NCI-H524 (cell line): ENCODE results near the gene IFT88.

ENCODE experiments used
- DNase-seq, 2 experiments: peaks; one replicate each; lab custom pipeline; 2025; lab: John Stamatoyannopoulos, UW

The IFT88 gene

DNA sequence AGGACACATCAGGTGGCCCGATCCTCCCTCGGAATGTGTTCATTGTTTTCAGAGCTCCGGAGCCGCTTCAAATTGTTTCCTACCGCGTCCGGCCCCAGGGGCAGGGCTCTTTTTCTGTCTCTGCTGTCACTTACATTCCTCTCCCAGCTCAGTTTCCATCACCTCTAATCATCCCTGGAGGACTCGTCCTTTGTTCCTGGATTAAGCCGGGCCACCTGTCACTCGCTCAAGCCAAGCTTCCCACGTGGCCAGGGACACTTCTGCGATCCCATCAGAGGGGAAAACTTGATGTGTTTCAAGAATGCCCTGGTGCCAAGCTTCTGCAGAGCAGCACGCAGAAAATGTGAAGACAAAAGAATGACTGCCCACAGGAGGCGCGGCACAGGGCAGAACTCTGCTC is 150.0 kb downstream of the IFT88 start:
- peak; percentile 98 to 99 for DNase-seq

DNA sequence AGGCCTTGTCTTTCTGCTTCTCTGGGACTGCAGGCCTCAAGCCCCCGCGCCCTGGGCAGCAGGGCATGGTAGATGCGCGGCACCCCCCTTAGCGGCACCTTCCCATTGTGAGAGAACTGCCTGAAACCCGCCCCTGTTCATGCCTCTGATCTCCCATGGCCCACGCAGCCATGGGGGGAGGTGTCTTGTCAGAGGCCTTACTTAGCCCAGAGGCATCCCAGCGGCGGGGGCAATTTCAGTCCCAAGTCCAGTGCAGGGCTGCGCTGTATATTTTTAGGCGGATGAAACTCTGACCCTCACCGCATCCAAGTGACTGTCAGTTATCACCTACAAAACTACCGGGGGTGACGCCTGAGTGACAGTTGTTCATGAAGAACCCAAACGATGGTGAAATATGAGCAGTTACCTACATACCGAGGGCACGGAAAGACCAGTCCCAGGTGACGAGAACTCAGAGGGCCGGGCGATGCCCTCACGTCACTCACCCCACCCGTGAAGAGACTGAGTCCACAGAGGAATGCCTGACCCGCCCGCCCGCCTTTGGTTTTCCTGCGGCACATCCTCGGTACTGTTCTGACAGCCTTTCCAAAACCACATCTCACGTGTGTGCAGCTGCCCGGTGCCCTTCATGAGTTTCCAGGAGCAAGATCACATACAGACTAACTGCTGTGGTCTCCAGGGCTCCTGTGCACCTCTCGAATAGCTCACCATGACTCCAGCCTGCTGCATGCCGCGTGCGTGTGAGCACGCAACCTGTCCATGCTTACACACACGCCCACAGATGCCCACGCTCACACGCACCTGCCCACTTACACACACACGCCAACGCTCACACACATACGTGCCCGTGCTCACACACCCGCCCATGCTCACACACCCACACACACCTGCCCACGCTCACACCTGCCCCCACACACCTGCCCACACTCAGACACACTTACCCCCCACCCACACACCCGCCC is 150.9 kb downstream of the IFT88 start:
- DNase-seq = peak in 1 of 2 experiments; percentile 55

DNA sequence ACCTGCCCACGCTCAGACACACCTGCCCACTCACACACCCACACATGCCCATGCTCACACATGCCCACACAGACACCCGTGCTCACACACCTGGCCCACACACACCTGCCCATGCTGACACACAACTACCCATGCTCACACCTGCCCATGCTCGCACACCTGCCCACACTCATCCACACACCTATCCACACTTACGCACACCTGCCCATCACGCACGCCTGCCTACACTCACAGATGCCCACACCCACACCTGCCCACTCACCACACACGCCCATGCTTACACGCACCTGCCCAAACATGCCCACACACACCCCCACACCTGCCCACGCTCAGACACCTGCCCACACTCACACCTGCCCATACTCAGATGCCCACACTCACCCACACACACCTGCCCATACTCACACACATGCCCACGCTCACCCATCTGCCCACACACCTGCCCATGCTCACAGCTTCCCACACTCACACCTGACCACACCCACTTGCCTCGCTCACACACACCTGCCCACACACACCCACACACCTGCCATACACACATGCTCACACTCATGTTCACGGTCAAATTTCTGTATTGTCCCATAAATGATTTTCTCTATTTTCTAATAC is 152.1 kb downstream of the IFT88 start:
- DNase-seq = no peak

DNA sequence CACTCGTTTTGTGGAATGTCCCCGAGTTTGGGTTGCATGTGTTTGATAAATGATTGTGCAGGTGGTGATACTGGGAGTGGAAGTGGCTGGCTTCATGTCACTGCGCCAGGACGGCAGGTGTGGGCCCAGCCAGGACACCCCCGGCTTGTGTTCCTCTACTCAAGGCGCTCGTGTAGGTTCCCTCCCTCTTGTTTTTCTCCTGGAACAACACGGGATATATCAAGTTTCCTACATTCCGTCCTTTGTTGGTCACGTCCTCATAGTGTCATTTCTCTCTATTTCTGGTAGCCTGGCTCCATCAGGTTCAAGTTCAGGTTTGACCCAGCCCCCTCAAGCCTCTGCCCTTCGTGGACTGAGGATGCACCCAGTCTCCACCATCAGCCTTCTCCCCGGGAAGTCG is 152.8 kb downstream of the IFT88 start:
- no peak for DNase-seq

DNA sequence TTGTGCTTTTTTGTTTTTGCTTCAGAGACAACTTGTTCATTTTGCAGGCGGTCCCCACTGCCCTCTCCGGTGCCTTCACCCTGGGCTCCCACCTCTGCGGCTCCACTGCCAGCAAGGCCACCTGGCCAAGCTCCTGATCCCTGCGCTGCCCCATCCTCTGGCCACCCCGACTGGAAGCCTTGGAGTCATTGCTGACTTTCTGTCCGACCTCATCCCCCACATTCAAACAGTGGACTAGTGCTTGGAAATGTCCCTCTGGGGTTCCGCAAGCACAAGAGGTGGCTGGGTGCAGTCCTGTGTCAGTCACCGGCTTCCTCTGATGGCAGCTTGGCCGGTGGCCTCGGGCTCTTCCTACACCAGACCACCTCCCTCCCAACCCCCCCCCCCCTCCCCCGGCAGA is 153.5 kb downstream of the IFT88 start:
- no peak for DNase-seq

DNA sequence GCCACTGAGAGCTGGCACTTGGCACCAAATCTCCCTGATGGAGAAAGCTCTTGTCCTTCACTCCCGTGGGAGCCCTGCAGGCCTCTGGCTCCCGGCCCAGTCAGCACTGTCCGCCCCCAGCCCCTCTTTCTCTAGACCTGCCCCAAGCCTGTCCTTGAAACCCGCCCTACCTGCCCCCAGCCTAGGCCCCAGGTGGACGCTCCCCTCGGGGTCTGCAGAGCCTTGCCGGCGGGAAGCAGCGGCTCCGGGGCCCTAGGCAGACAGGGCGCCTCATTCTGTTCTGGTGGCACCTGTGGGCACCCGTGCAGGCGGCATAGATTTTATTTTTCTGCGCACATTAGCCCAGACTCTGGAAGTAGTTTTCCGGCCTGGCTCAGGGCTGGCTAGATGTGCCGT is 154.1 kb downstream of the IFT88 start:
- no peak for DNase-seq

DNA sequence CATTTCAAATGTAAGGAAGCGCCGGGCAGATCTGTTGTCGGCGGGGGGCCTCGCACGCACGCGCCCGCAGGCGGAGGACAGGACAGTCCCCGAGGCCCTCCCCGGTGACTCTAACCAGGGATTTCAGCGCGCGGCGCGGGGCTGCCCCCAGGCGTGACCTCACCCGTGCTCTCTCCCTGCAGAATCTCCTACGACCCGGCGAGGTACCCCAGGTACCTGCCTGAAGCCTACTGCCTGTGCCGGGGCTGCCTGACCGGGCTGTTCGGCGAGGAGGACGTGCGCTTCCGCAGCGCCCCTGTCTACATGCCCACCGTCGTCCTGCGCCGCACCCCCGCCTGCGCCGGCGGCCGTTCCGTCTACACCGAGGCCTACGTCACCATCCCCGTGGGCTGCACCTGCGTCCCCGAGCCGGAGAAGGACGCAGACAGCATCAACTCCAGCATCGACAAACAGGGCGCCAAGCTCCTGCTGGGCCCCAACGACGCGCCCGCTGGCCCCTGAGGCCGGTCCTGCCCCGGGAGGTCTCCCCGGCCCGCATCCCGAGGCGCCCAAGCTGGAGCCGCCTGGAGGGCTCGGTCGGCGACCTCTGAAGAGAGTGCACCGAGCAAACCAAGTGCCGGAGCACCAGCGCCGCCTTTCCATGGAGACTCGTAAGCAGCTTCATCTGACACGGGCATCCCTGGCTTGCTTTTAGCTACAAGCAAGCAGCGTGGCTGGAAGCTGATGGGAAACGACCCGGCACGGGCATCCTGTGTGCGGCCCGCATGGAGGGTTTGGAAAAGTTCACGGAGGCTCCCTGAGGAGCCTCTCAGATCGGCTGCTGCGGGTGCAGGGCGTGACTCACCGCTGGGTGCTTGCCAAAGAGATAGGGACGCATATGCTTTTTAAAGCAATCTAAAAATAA is 154.7 kb downstream of the IFT88 start:
- DNase-seq = peak; percentile 29 to 61

DNA sequence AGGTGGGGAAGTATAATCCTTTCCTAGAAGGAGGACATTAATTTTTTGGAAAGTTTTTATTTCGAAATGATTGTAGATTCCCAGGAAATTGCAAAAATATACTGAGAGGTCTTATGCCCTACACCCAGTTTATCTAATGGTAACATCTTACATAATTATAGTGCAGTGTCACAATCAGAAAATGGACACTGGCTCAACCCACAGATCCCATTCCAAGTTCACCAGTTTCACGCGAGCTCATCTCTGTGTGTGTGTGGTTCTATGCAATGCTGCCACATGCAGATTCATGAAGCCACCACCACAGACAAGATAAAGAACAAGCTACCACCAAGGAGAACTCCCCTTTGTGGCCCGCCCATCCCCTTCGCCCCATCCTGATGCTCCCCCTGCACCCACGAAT is 160.9 kb downstream of the IFT88 start:
- no peak for DNase-seq

DNA sequence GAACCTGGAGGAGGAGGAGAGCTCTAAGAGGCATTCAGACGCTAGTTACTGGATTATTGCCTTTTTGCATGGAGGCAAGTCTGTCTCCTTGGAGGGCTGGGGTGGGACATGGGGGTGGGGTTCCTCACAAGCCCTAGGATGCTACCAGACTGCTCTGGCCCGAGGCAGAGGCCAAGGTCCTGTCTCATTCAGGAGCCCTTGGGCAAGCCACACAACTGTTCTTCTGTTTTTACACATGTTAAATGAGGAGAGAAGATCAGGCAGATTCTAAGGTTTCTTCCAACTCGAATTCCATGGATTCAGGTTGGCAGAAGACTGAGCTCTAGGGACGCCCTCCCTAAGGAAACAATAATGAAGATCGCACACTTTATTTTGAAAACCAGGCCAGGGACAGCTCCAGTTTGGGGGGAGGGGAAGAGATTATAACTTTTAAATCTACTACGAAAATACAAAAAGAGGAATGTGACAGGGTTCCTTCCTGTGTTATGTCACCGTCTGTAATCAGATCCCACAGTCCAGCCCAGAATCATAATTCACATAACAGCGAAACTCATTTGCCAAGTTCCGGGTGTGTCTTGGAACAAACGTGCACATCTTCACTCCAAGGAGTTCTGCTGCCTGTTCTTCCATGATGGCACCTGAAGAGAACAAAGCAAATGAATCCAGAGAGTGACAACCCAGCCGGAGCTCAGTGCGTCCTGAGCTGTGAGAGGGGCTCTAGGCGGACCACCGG is 161.8 kb downstream of the IFT88 start:
- DNase-seq = no peak

DNA sequence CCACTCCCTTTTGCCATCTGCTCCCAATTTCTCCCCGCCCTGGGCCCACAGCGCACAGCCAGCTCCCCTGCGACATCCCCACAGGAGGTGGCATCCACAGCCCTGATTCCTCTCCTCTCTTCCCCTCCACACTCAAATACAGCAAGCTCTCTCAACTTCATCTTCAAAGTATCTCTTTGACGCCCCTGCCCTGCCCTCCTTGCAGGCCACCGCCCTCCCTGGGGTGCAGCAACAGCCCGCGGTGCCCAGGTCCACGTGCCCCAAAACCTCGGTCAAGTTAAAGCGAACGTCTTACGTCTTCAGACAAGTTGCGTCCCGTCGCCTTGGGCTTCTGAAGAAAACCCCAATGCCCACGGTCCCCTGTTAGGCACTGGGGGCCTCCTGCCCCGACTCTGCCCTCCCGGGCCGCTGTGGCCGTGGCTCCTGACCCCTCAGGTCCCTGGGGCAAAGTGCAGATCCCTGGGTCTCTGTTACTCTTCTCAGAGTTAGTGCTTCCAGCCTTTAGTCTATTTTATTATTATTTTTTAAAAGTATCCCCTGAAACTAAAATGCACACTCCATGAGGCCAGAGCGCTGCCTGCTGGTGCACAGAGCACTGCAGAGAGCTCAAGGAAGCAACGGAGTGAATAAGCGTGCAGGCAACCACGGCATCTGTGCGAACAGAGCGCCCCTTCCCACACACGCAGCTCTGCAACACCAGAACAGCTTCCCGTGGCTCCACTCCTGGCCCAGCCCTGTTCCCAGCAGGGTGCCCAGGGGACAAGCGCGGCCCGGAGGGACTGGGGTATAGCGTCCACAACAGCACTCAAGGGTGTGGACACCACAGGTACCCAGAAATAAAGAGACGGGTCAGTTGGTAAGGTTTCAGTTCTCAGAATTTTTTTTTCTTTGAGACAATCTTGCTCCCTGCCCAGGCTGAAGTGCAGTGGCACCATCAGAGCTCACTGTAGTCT is 163.0 kb downstream of the IFT88 start:
- DNase-seq = peak in 1 of 2 experiments; percentile 17

DNA sequence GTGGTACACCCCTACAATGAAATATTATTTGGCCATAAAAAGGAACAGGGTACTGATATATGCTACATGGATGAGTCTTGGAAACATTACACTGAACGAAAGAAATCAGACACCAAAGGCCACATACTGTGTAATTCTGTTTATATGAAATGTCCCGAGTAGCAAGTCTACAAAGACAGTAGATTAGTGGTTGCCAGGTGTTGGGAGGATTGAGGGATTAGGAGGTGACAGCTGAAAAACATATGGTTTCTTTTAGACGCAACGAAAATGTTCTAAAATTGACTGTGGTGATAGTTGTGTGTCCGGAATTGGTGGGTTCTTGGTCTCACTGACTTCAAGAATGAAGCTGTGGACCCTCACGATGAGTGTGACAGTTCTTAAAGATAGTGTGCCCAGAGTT is 171.7 kb downstream of the IFT88 start:
- peak; percentile 86 to 96 for DNase-seq

DNA sequence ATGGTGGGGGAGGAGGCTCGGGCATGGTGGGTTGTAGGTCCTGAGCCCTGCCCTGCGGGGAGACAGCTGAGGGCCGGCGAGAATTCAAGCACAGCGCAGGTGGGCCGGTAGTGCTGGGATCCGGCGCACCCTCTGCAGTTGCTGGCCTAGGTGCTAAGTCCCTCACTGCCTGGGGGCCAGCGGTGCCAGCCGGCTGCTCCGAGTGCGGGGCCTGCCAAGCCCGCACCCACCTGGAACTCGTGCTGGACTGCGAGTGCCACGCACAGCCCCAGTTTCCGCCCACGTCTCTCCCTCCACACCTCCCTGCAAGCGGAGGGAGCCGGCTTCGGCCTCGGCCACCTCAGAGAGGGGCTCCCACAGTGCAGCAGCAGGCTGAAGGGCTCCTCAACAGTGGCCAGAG is 173.1 kb downstream of the IFT88 start:
- DNase-seq = no peak
